Measurements from ENCODE around the gene TNNI3K.

TNNI3K gene

GRCh38 chr1:74584185-74584584 is 349.0 kb downstream of the TNNI3K start:
- Histone ChIP-seq H3K9me3 (ENCODE audit: control insufficient read depth, low read length) (no peaks in the 10 kb centered on the region), H3K4me3 (ENCODE audit: low read depth, low read length) (no peak overlapping the region), H3K27me3 (ENCODE audit: control insufficient read depth, insufficient read depth, low read length) (no peaks in the 10 kb centered on the region), H3K9ac (no peak overlapping the region), H3K27ac (no peak overlapping the region), H3K4me1 (no peaks in the 10 kb centered on the region), H3K4me2 (ENCODE audit: low read length) (no peak overlapping the region), H3K36me3 (ENCODE audit: control insufficient read depth, insufficient read depth, low read length) (no peaks in the 10 kb centered on the region), H2AFZ (no peak overlapping the region), H3K79me2 (no peaks in the 10 kb centered on the region)
- TF ChIP-seq CTCF (IDR thresholded peaks at IDR 0.05) = no peak

- Histone ChIP-seq H3K4me2 (ENCODE audit: low read length) (no peak overlapping the region), H3K4me1 (no peaks in the 10 kb centered on the region), H3K79me2 (no peaks in the 10 kb centered on the region), H3K9me3 (ENCODE audit: control insufficient read depth, low read length) (no peaks in the 10 kb centered on the region), H3K27ac (no peak overlapping the region), H3K36me3 (ENCODE audit: control insufficient read depth, insufficient read depth, low read length) (no peaks in the 10 kb centered on the region), H3K27me3 (ENCODE audit: control insufficient read depth, insufficient read depth, low read length) (no peaks in the 10 kb centered on the region), H3K4me3 (ENCODE audit: low read depth, low read length) (no peak overlapping the region), H2AFZ (no peak overlapping the region), H3K9ac (no peak overlapping the region)
- no peak for TF ChIP-seq CTCF (IDR thresholded peaks at IDR 0.05)
These were observed 351.2 kb downstream of the TNNI3K start for GRCh38 chr1:74586253-74586897.

- no peak overlapping the region for H3K27ac ChIP-seq
- H3K4me1 ChIP-seq = no peaks in the 10 kb centered on the region
- TF ChIP-seq CTCF (IDR thresholded peaks at IDR 0.05) = no peak
- no peaks in the 10 kb centered on the region for H3K79me2 ChIP-seq
- no peak overlapping the region for H2AFZ ChIP-seq
- no peak overlapping the region for H3K4me3 ChIP-seq (ENCODE audit: low read depth, low read length)
- no peaks in the 10 kb centered on the region for H3K9me3 ChIP-seq (ENCODE audit: control insufficient read depth, low read length)
- no peaks in the 10 kb centered on the region for H3K27me3 ChIP-seq (ENCODE audit: control insufficient read depth, insufficient read depth, low read length)
- H3K36me3 ChIP-seq (ENCODE audit: control insufficient read depth, insufficient read depth, low read length) = no peaks in the 10 kb centered on the region
- H3K4me2 ChIP-seq (ENCODE audit: low read length) = no peak overlapping the region
- H3K9ac ChIP-seq = no peak overlapping the region
These were observed 352.7 kb downstream of the TNNI3K start for GRCh38 chr1:74587888-74588287.

- H3K9me3 ChIP-seq (ENCODE audit: control insufficient read depth, low read length) = no peaks in the 10 kb centered on the region
- no peak overlapping the region for H3K4me2 ChIP-seq (ENCODE audit: low read length)
- TF ChIP-seq CTCF (IDR thresholded peaks at IDR 0.05) = no peak
- H3K9ac ChIP-seq = no peak overlapping the region
- H3K36me3 ChIP-seq (ENCODE audit: control insufficient read depth, insufficient read depth, low read length) = no peaks in the 10 kb centered on the region
- H3K4me1 ChIP-seq = no peaks in the 10 kb centered on the region
- H3K4me3 ChIP-seq (ENCODE audit: low read depth, low read length) = no peak overlapping the region
- H2AFZ ChIP-seq = no peak overlapping the region
- H3K27me3 ChIP-seq (ENCODE audit: control insufficient read depth, insufficient read depth, low read length) = no peaks in the 10 kb centered on the region
- H3K79me2 ChIP-seq = no peaks in the 10 kb centered on the region
- H3K27ac ChIP-seq = no peak overlapping the region
These were observed 355.1 kb downstream of the TNNI3K start for GRCh38 chr1:74590288-74590687.

- Histone ChIP-seq H3K27me3 (ENCODE audit: control insufficient read depth, insufficient read depth, low read length) (no peaks in the 10 kb centered on the region), H2AFZ (no peak overlapping the region), H3K27ac (no peak overlapping the region), H3K36me3 (ENCODE audit: control insufficient read depth, insufficient read depth, low read length) (no peaks in the 10 kb centered on the region), H3K9ac (no peak overlapping the region), H3K9me3 (ENCODE audit: control insufficient read depth, low read length) (no peaks in the 10 kb centered on the region), H3K4me3 (ENCODE audit: low read depth, low read length) (no peak overlapping the region), H3K79me2 (no peaks in the 10 kb centered on the region), H3K4me1 (no peaks in the 10 kb centered on the region), H3K4me2 (ENCODE audit: low read length) (no peak overlapping the region)
- TF ChIP-seq CTCF (IDR thresholded peaks at IDR 0.05) = no peak
These were observed 356.8 kb downstream of the TNNI3K start for GRCh38 chr1:74591949-74592348.
